ENCODE data around the gene CLDN2.
"Not testable (repeated sequence)": the region's sequence is repeated elsewhere in the genome, so short reads cannot be mapped to it uniquely, and the experiment has no call there.

CLDN2 gene

DNA sequence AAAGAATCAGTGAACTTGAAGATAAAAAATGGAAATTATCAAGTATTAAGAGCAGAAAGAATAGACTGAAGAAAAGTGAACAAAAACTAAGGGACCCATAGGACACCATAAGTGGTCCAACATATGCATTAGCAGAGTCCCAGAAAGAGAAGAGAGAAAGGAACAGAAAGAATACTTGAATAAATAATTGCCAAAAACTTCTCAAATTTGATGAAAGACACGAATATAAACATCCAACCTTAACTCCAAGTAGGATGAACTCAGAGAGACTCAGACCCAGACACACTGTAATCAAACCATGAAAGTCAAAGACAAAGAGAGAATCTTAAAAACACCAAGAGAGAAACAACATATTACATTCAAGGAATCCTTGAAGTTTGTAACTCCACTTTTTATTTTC lies 44.1 kb downstream of the CLDN2 start:
- no peak for DNase-seq

DNA sequence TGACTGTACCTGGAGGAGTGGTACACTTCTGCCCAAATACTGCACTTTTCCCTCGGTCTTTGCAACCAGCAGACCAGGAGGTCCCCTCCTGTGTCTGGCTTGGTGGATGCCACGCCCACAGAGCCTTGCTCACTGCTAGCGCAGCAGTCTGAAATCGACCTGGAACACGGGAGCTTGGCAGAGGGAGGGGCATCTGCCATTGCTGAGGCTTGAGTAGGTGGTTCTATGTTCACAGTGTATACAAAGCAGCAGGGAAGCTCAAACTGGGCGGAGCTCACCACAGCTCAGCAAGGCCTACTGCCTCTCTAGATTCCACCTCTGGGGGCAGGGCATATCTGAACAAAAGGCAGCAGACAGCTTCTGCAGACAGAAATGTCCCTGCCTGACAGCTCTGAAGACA lies 46.3 kb downstream of the CLDN2 start:
- DNase-seq: not testable (repeated sequence)

- no peak for DNase-seq
These were observed 52.7 kb downstream of the CLDN2 start for GRCh38 chrX:106972896-106973295.

- DNase-seq: no peak
These were observed 53.4 kb downstream of the CLDN2 start for GRCh38 chrX:106973433-106974149.

DNA sequence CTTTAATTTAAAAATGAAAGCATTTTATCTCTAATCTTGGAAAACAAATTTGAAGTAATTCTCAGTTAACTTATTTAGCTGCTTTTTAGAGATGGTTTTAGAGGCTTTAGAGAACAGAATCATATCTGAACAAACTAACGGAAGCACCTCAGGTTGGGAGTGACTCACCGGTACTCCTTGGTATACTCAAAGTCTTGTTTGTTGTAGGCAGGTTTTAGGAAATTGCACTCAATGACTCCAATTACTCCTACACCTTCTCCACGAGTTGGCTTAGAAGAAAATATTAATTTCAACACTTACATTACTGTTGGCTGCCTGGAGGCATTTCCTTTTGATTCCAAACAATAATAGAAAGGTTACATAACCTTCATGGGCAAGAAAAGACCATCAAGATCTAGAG lies 56.2 kb downstream of the CLDN2 start:
- no peak for DNase-seq
